ENCODE data around the gene ZFP62.
"Not testable (repeated sequence)": the region's sequence is repeated elsewhere in the genome, so short reads cannot be mapped to it uniquely, and the experiment has no call there.

Gene ZFP62

DNA sequence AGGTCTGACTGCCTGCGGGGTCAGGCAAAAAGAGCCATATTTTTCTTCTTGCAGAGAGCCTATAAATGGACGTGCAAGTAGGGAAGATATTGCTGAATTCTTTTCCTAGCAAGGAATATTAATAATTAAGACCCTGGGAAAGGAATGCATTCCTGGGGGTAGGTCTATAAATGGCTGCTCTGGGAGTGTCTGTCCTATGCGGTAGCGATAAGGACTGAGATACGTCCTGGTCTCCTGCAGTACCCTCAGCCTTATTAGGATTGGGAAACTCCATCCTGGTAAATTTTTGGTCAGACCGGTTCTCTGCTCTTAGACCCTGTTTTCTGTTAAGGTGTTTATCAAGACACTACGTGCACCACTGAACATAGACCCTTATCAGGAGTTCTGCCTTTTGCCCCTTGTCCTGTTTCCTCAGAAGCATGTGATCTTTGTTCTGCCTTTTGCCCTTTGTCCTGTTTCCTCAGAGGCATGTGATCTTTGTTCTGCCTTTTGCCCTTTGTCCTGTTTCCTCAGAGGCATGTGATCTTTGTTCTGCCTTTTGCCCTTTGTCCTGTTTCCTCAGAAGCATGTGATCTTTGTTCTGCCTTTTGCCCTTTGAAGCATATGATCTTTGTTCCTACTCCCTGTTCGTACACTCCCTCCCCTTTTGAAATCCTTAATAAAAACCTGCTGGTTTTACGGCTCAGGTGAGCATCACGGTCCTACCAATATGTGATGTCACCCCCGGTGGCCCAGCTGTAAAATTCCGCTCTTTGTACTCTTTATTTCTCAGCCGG, 32.1 kb downstream of the ZFP62 start:
- not testable (repeated sequence) for DNase-seq

DNA sequence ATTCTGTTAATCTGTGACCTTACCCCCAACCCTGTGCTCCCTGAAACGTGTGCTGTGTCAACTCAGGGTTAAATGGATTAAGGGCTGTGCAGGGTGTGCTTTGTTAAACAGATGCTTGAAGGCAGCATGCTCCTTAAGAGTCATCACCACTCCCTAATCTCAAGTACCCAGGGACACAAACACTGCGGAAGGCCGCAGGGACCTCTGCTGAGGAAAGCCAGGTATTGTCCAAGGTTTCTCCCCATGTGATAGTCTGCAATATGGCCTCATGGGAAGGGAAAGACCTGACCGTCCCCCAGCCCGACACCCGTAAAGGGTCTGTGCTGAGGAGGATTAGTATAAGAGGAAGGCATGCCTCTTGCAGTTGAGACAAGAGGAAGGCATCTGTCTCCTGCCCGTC, 33.7 kb downstream of the ZFP62 start:
- not testable (repeated sequence) for DNase-seq

DNA sequence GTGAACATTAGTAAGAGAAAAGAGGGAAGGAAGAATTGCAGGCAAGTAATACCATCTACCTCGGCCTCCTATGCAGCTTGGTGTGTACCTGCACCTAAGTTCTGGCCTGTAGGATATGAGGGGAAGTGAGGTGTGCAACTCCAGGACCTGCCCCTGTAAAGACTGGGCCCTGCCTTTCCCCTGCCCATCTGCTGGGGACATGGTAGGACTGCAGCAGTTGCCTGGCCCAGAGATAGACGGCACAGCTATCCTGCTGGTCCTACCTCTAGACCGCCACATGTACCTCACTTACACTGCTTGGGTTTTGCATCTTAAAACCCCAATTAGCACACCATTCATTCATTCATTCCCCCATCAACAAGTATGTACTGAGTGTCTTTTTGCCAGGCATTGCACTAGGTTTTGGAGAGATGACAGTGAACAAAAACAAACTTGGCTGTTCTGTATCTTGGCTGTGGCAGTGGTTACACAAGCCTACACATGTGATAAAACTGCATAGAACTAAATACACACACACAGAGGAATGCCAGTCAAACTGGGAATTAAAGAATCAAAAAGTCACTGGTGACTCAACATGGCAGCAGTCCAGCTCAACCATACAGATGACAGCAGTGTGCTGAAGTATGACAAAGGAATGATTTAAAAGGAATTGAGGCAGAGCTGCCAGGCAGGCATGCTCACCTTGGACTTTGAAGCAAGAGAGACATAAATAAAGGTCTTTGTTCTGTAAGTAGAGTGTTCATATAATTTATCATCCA, 35.1 kb downstream of the ZFP62 start:
- DNase-seq: no peak

DNA sequence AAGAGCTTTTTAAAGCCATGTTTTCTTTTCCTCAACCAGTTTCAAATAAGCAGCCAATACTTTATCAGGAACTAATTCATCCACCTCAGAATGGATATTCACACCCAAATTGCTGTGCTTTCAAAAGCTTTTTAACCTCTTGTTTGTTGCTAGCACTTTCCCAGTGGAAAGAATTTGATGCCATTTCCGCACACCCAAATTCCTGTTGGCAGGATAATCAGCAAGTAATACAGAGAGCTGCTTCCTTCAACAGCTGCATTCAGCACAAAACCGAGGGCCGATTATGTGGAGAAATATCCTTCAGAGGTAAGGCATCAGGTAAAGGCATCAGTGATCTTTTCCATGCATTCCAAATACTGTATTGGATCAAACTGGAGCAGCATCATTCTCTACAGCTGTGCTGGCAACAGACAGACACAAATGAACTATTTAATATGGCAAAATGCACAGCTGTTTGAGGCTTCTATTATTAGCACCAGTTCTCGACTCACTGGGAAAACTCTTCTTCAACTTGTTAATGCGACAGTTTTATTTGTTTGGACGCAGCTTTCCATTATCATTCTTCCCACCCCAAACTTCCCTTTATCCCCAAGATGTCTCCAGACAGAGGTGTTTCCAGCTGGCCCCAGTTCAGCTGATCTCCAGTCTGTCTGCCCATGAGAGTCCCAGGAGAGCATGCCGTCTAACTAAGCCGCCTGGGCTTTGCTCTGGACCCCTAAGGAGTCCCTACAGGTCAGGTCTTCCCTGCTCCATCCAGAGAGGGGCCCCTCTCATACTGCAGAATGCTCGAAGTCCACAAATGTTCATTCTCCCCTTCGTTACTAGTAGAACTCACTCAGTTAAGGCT, 36.2 kb downstream of the ZFP62 start:
- no peak for DNase-seq

DNA sequence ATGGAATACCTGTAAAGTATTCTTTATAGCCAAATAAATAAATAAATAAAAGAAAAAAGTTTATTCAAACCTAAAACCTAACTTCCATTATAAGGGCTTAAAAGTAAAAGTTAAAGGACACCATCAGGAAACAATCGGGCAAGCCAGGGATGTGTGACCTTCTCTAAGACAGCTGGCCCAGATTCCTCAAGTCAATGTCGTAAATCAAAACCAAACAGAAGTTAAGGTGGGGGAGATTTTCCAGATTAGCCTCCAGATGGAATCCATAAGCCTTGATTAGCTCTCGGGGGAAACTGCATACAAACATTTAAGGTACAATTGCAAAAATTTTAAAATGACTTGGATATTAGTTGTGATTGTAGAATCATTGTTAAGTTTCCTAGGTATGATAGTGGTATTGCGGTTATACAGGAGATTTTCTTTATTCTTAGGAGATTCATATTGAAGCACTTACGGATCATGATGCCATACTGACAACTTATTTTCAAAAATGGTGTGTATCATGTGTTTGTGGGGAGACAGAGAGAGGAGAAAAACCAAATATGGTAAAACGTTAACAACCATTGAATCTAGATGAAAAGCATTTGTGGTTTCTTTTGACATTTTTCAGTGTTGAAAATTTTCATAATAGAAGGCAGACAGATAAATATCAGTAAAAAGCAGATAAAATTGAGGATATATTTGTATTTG, 37.0 kb downstream of the ZFP62 start:
- no peak for DNase-seq

DNA sequence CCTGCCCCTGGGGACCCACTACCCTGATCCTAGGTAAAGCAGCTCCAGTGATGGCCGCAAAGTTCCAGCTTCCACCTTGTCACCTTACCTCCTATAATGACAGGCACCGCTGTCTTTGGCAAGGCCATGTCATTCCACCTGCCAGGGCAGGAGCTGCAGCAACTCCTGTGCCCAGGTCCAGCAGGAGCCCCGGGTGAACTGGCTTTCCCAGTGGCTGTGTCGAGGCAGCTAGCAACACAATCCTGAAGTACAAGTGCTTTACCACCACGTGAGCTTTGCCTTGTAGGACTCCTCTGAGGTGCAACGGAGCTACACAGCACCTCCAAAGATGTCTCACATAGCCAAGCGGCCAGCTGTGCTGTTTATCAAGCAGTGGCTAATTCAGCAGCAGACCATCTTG, 37.7 kb downstream of the ZFP62 start:
- no peak for DNase-seq

DNA sequence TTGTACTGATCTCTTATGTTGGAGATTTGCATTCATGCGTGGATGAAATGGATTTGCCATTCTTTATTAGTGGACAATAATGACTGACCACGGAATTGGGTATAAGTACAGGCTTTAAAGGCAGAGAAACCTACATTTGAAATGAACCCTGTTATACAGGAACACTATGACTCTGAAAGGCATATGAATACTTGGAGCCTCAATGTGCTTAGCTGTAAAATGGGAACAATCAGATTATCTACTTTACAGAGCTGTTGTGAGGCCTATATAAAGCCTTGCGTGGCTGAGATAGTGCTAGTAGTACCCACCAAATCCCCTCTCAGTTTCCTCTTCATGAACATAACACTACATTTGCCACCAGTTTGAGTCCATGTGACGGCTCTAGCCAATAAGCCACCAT, 39.5 kb downstream of the ZFP62 start:
- DNase-seq: no peak

DNA sequence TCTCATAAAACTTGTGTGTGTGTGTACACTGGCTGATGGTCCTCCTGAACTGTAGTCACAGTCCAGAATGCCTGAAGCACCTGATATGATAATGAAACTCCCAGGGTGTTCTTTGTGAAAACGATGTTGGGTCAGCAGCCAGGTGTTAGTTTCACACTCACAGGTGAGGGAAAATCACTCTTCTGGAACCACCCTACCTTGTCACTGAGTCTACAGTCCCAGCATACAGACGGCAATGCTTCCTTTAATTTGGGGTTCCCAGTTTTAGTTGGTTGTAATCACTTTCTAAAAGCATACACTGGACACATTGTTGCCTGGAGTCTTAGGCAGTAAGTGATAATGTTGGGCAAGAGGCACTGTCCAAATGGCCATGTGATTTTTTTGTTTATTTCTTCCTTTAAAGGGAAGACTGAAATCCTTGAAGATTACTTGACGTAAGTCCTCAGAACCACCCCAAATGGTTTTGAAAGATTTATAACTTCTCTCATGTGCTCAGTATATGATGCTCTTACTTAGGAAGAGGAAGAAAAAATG, 40.2 kb downstream of the ZFP62 start:
- DNase-seq: no peak

DNA sequence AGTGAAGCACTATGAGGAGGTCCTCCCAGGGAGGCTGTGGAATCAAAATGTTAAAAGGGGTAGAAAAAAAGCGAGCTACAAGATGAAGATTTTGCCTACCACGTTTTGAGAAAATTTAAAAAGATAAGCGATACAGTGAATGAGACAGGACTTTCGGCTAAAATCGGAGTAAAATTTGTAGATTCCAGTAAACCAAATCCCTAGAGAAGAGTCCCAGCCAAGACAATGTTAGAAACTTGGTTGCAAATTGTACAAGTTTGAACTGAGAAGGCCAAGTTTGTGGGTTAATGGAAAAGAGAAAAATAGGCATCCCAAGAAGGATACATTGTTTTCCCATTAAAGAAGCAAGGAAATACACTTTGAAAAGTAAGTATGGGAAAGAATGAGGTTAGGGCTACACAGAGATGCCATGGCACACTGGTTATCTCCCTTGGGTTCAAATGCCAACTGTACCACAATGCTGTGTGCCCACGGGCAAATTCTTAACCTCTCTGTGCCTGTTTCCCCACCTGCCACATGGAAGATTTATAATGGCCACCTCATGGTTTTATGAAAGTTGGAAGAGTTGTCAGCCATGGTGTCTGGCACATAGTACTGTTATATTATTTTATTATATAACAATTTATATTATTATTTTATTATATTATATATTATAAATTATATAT, 42.3 kb downstream of the ZFP62 start:
- DNase-seq: no peak

DNA sequence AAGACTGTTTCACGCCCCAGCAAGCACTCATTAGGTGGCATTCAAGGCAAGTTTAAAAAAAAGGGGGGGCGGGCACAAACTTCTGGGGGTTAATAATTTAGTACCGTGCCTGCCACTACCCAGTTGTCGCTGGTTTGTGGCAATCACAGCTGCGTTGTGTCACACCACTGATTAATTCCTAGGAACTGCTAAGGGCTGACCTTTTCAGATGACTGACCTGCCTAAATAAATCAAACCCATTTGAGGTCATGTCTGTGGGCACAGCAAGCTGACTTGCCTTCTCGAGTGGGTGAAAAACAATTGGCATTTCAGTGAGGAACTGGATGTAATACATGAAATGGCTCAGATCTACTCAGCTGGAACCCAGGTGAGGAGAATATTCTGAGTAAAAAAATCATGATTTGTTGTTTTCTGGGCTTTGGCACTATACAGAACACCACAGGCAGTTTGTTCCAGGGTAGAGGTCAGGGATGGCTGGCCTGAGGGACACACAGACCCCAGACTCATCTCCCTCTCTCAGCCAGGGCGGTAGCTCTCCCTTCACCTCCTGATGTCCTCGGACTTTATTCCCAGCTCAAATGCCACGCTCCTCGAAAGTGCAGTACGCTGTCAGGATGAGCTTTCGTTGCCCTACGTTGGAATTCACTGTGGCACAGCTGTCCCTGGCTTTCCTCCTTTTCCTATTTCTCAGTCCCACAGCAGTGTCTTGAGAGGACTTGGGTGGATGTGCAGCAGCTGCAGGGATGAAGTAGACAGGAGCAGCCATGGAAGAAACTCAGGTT, 43.0 kb downstream of the ZFP62 start:
- DNase-seq: no peak

DNA sequence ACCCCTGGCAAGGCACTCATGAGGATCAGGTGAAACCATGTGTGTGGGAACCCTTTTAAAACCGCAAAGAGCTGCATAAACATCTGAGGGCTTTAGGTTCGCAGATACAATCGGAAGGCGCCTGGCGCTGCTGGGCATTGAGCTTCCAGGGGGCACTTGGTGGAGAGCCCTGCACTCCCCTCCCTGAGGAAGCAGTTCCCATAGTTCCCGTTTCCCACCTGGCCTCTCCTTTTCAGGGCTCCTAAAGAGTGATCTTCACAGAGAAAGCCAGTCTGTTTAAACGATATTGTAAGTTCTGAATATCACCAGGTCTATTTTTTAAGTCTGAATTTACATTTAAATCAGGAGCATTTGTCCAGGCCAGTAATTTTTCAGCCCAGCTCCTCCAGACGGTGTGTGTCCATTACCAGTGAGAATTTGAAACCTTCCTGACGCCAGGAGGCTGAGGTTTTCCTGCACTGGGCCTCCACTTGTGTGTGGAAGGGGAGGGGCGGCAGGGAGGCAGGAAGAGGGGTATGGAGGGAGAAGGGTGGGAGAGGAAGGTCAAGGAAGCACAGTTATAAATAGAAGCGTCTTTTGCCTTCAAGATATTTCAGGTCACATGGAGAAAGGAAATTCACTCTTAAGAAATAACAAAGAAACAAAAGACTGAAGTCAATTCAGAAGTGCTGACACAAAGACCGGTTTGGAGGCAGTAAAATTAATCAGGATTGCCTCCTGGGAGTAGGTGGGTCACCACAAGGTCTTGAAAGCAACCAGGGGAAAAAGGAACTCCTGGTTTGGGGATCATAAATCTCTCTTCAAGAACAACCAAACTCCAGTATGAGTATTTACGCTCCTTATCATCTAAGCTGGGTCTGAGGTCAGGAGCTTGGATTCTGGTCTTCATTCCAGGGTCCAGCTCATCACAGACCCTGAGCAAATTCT, 44.2 kb downstream of the ZFP62 start:
- no peak for DNase-seq

DNA sequence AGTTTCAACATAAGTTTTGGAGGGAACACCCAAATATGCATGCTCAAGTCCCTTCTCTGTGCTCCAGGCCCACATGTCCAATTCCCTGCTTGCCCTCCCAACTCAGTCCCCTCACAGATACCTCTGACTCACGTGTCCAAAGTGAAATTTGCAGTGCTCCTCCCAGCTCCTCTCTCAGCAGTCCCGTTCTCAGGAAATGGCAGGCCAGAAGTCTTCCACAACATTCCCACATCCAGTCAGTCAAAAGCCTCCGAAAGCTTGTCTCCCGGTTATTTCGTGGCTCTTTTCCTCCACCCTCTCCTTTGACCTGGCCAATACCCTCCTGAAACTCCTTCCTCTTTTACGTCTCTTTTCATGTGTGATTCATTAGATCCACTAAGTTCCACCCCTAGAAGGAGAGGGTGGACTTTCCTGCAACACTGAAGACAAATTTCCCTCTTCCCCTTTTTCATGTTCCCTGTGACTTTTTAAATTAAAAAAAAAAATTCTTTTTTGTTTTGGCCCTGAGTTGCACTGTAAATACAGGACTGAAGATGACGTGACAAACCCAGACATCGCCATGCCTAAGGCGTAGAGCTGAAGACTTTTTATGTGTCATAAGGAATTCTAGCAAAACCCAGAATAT, 45.7 kb downstream of the ZFP62 start:
- no peak for DNase-seq

DNA sequence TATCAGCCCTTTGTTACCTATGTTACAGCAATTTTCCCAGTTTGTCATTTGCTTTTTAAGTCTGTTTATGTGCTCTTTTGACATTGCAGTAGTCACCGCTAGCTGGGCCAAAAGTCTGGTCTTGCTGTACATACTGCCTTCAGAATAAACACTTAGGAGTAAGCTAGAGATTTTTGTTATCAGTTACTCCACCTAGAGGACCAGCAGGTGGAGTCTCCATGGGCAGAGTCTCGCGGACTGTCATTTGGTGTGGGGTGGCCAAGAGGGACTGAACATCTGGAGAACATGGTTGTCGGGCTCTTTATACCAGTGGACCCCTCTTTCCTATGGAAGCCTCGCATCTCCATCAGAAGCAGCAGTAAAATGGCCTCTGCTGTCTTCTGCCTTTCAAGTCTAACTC, 47.7 kb downstream of the ZFP62 start:
- no peak for DNase-seq

DNA sequence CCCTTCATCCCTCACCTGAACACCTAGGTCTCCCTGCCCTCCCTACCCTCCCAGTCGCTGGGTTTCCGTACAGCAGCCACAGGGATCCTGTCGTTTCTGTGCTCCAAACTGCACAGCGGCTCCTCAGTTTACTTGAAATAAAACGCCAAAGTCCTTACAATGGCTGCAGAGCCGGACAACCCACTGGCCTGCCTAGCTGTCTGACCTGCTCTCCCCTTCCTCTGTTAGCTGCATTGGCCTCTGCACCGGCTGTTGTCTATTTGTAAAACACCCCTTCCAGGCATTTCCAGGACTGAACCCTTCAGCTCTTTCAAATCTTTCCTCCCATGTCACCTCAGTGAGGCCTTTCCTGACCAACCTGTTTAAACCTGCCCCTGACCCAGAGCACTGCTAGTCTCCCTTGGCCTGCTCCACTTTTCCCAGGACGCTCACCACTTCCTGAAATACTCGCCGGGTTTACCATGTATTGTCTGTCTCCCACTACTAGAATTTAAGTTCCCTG, 49.4 kb downstream of the ZFP62 start:
- DNase-seq: no peak

DNA sequence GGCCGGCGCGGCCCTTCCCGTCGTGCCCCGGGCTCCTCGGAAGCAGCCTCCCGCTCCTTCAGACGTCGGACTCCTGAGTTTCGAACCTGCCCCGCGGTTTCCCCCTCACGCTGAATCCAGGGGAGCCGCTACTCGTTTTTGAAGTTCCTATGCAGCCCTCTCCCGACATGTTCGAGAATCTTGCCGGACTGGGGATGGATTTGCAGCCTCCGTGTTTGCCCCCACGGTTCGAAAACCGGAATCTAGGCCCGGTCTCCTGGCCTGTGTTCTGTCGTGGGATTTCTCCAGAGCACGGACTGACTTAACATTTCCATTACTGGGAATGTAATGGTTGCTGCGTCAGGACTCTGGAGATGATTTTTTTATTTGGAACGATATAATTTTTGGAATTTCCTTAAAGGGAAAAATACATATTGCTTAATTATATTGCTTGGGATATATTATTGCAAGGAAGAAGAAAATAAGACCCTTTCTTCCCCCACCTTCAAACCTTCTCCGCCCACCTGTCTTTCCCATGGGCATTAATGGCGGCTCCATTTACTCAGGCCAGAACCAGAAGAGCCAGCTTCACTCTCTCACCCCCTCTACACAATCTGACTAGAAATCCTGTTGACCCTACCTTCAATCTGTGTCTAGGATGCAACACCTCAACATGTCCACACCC, 50.0 kb downstream of the ZFP62 start:
- DNase-seq: no peak

DNA sequence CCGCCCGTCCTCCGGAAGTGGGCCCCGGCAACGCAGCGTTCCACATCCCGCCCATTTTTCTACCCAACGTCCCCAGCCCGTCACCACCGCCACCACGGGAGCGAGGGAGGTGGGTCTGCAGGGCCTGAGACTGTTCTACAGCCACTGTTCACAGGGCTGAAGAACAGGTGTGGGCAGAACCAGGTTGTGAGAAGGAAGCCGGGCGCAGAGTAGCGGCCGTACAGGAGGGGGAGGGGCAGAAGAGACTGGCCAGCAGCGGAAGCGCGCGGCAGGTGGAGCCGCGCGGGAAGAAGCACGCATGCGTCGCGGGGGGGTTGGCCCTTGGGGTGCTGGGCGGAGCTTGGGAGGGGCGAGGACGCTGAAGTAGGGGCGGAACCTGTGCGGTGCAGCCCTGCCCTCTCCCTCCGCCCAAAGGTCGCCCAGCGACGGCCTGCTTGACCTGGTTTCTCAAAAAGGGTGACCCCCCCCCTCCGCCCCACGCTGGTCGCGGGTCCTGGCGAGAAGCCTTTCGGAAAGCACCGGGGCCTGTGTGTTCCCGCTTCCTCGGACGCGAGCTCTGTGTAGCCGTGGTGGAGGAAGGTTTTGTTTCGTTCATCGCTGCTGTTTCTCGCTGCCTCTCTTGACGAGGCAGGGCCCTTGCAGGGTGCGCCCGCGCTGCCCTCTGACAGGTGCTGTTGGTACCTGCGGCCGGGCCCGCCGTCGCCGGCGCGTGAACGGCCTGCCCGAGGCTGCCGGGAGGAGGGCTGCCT, 50.7 kb downstream of the ZFP62 start:
- peak; percentile 95 for DNase-seq

DNA sequence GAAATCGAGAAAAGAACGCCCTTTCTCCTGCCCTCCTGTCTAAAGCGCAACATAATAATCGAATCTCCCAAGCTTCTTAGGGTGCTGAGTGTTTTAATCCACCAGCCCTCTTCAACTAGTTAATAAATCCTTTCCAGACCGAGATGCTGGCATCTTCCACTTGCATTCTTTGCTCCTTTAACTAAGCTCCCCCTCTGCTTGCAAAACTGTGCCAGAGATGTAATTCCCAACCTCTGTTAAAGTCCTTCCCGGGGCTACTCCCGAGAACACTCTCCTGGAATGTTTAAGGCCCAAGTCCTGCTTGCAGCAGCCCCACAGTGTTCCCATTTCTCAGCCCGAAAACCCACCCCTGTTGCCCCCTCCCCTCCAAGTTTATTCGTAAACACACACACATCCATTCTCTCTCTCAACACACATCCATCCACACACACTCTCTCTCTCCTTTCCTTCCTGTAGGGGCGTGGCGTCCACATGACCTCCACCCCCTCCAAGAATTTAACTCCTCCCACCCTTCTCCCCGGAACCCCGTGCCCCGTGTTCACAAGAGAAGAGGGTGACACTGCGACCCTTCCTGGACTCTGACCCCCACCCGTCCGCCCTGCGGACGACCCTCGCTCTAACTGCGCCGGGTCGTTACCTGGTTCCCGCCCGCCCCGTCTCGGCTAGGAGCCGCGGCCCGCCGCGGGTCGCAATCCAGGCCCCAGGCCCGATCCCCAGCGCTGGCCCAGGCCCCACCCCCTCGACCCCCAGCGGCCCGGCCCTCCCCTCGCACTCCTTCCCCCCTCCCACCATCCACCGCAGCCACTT, 51.5 kb downstream of the ZFP62 start:
- DNase-seq: peak; percentile 73

Measured in activated CD4-positive, alpha-beta T cell treated with anti-CD3 and anti-CD28 coated beads, Interleukin-2, amount 50 U/mL, for 1 hour (primary cell).